WTC11 (cell line): Measurements from ENCODE around the gene KLF7.

ENCODE experiments used
- ATF6 ChIP-seq: sonication (generic); formaldehyde crosslinking; IDR thresholded peaks from 2 replicates; pipeline ENCODE4 v1.8.1; 2023; ENCODE audit warnings: mild to moderate bottlenecking, missing genetic modification reagents
- CREB1 ChIP-seq: sonication (generic); formaldehyde crosslinking; IDR thresholded peaks from 2 replicates; pipeline ENCODE4 v1.8.0; 2023; ENCODE audit warnings: mild to moderate bottlenecking, missing genetic modification reagents
- CTCF ChIP-seq: fragments of 200-600 bp; IDR thresholded peaks from 2 replicates; pipeline ENCODE4 v1.8.0; 2022; ENCODE audit warnings: antibody characterized with exemption
- E2F5 ChIP-seq: sonication (generic); formaldehyde crosslinking; IDR thresholded peaks from 2 replicates; pipeline ENCODE4 v1.8.1; 2022; ENCODE audit warnings: mild to moderate bottlenecking, moderate library complexity, missing genetic modification reagents
- ERG ChIP-seq: fragments of 250-450 bp; sonication (Bioruptor Pico); IDR thresholded peaks from 2 replicates; pipeline ENCODE4 v1.8.0; 2021; ENCODE audit warnings: mild to moderate bottlenecking
- FOXJ3 ChIP-seq: sonication (generic); formaldehyde crosslinking; IDR thresholded peaks from 2 replicates; pipeline ENCODE4 v1.9.0; 2021; ENCODE audit warnings: missing genetic modification reagents, mild to moderate bottlenecking, borderline replicate concordance
- RELA ChIP-seq: sonication (generic); formaldehyde crosslinking; IDR thresholded peaks from 2 replicates; pipeline ENCODE4 v1.8.1; 2022; ENCODE audit warnings: missing genetic modification reagents, mild to moderate bottlenecking, borderline replicate concordance
- ZNF416 ChIP-seq: fragments of 250-450 bp; sonication (Bioruptor Pico); IDR thresholded peaks from 2 replicates; pipeline ENCODE4 v1.9.0; 2021; ENCODE audit warnings: mild to moderate bottlenecking, inconsistent platforms

- no peak for TF ChIP-seq CTCF
- TF ChIP-seq RELA (CRISPR knock-in tag) = no peak
- no peak for TF ChIP-seq CREB1
- no peak for TF ChIP-seq ZNF416 (CRISPR knock-in tag)
- no peak for TF ChIP-seq ATF6 (CRISPR knock-in tag)
- TF ChIP-seq E2F5 (CRISPR knock-in tag) = no peak
- no peak for TF ChIP-seq FOXJ3
- TF ChIP-seq ERG = no peak
Observed at GRCh38 chr2:207046724-207047123, 119.0 kb downstream of the KLF7 start.
